GM19463 (cell line): Measurements from ENCODE around the gene PABPC1L.

Source experiments
- ATAC-seq: cut with Tn5 transposase; IDR thresholded peaks from one replicate; pipeline ENCODE4 v1.9.1; 2021; ENCODE audit warnings: mild to moderate bottlenecking, moderate library complexity; ENCODE audit not compliant: unreplicated experiment

Gene PABPC1L

GRCh38 chr20:44900231-44900854 is 9.5 kb upstream of the PABPC1L start:
- ATAC-seq = no peak

GRCh38 chr20:44901974-44902373 is 7.9 kb upstream of the PABPC1L start:
- no peak for ATAC-seq

- ATAC-seq = no peak
These were observed 5.5 kb upstream of the PABPC1L start for GRCh38 chr20:44904377-44904776.

GRCh38 chr20:44908987-44909871 is 631 bp upstream of the PABPC1L start:
- no peak for ATAC-seq

GRCh38 chr20:44910690-44911262 is 916 bp downstream of the PABPC1L start:
- ATAC-seq = no peak

- ATAC-seq = no peak
These were observed 1.5 kb downstream of the PABPC1L start for GRCh38 chr20:44911264-44911921.

GRCh38 chr20:44912189-44912588 is 2.3 kb downstream of the PABPC1L start:
- no peak for ATAC-seq

GRCh38 chr20:44914924-44915323 is 5.1 kb downstream of the PABPC1L start:
- ATAC-seq = no peak

- no peak for ATAC-seq
These were observed 6.7 kb downstream of the PABPC1L start for GRCh38 chr20:44916586-44916985.

GRCh38 chr20:44917399-44917798 is 7.5 kb downstream of the PABPC1L start:
- ATAC-seq = no peak

- ATAC-seq = no peak
These were observed 8.5 kb downstream of the PABPC1L start for GRCh38 chr20:44918342-44918741.

- ATAC-seq = no peak
These were observed 8.9 kb downstream of the PABPC1L start for GRCh38 chr20:44918761-44919160.

- no peak for ATAC-seq
These were observed 11.6 kb downstream of the PABPC1L start for GRCh38 chr20:44921447-44921846.

GRCh38 chr20:44924541-44924940 is 14.7 kb downstream of the PABPC1L start:
- ATAC-seq = no peak

- no peak for ATAC-seq
These were observed 18.7 kb downstream of the PABPC1L start for GRCh38 chr20:44928595-44928994.

- ATAC-seq = no peak
These were observed 20.8 kb downstream of the PABPC1L start for GRCh38 chr20:44930517-44931168.

GRCh38 chr20:44931911-44932310 is 22.1 kb downstream of the PABPC1L start:
- ATAC-seq = no peak

- ATAC-seq = no peak
These were observed 23.1 kb downstream of the PABPC1L start for GRCh38 chr20:44932916-44933315.

GRCh38 chr20:44936510-44936909 is 26.6 kb downstream of the PABPC1L start:
- ATAC-seq = no peak

- no peak for ATAC-seq
These were observed 28.8 kb downstream of the PABPC1L start for GRCh38 chr20:44938637-44939036.

GRCh38 chr20:44941120-44941691 is 31.3 kb downstream of the PABPC1L start:
- ATAC-seq = no peak
